SK-N-SH (cell line): ENCODE results near the gene BCL11A. TPM values are rescaled to one million over a fixed set of nuclear protein-coding genes. Genes with fewer than 3 reads are reported as not detected.

Source experiments
- CTCF ChIA-PET: fragments of 300-600, 350-600 bp; formaldehyde crosslinking; extraction: SDS; loops from one replicate; lab custom pipeline; 2021; lab: Yijun Ruan, JAX
- POLR2A ChIA-PET: fragments of 350-600 bp; sonication (Branson Sonifier 250); formaldehyde crosslinking; extraction: SDS; loops from one replicate; lab custom pipeline; 2020; ENCODE audit warnings: antibody characterized with exemption, inconsistent platforms; lab: Yijun Ruan, JAX
- DNase-seq: peaks from one replicate; pipeline ENCODE4 v3.0.0; 2012
- H2AFZ ChIP-seq: fragments of 200-600 bp; sonication (generic); 2 replicates; pipeline ENCODE4 v1.8.1; 2016; ENCODE audit warnings: antibody characterized with exemption, mild to moderate bottlenecking, low read depth
- H3F3A ChIP-seq: fragments of 200-600 bp; sonication (generic); replicated peaks from 2 replicates; pipeline ENCODE3; 2016; ENCODE audit warnings: antibody characterized with exemption, mild to moderate bottlenecking; ENCODE audit not compliant: insufficient read depth
- H3K27ac ChIP-seq, 2 experiments: fragments of 200-500 bp in 1 of 2; fragments of 200-600 bp in 1 of 2; sonication (Bioruptor generic) in 1 of 2; sonication (generic), shearing (Covaris generic) in 1 of 2; 2 replicates each; pipeline versions ENCODE4 v1.5.1 to v1.6.1; 2014 to 2016; ENCODE audit warnings: low read depth in 2 of 2, inconsistent platforms in 1 of 2, low read length in 1 of 2, mild to moderate bottlenecking in 1 of 2, mixed read lengths in 1 of 2
- H3K27me3 ChIP-seq: fragments of 200-600 bp; sonication (generic), shearing (Covaris generic); 2 replicates; pipeline ENCODE4 v1.6.1; 2016; ENCODE audit warnings: mixed run types; ENCODE audit not compliant: insufficient read depth
- H3K36me3 ChIP-seq, 2 experiments: fragments of 200-500 bp in 1 of 2; fragments of 200-600 bp in 1 of 2; sonication (Bioruptor generic) in 1 of 2; sonication (generic) in 1 of 2; replicated peaks in 1 of 2; 2 replicates each; pipeline versions ENCODE3 to v1.5.1; 2014 to 2016; ENCODE audit warnings: low read length in 1 of 2, mild to moderate bottlenecking in 1 of 2; ENCODE audit not compliant: insufficient read depth in 2 of 2, control insufficient read depth in 1 of 2
- H3K4me1 ChIP-seq, 2 experiments: fragments of 200-500 bp in 1 of 2; fragments of 200-600 bp in 1 of 2; sonication (Bioruptor generic) in 1 of 2; sonication (generic), shearing (Covaris generic) in 1 of 2; 2 replicates each; pipeline versions ENCODE4 v1.5.1 to v1.6.1; 2014 to 2016; ENCODE audit warnings: low read depth in 1 of 2, low read length in 1 of 2, mixed run types in 1 of 2; ENCODE audit not compliant: insufficient read depth in 2 of 2, control insufficient read depth in 1 of 2
- H3K4me2 ChIP-seq: fragments of 200-600 bp; sonication (generic), shearing (Covaris generic); 2 replicates; pipeline ENCODE4 v1.6.1; 2017; ENCODE audit warnings: mixed run types
- H3K4me3 ChIP-seq, 2 experiments: fragments of 200-500 bp in 1 of 2; fragments of 200-600 bp in 1 of 2; sonication (Bioruptor generic) in 1 of 2; sonication (generic), shearing (Covaris generic) in 1 of 2; 2 replicates each; pipeline versions ENCODE4 v1.5.1 to v1.8.1; 2014 to 2016; ENCODE audit warnings: low read depth in 2 of 2, inconsistent platforms in 1 of 2, low read length in 1 of 2, mild to moderate bottlenecking in 1 of 2, mixed read lengths in 1 of 2, moderate library complexity in 1 of 2
- H3K79me2 ChIP-seq: fragments of 200-600 bp; sonication (generic); 2 replicates; pipeline ENCODE4 v1.8.1; 2017; ENCODE audit warnings: mild to moderate bottlenecking; ENCODE audit not compliant: insufficient read depth
- H3K9ac ChIP-seq: fragments of 200-600 bp; sonication (generic); 2 replicates; pipeline ENCODE4 v1.6.1; 2017; ENCODE audit warnings: mixed run types
- H3K9me2 ChIP-seq: fragments of 200-600 bp; sonication (generic); 2 replicates; pipeline ENCODE4 v1.6.1; 2017; ENCODE audit warnings: mixed run types
- H3K9me3 ChIP-seq: fragments of 200-600 bp; sonication (generic); 2 replicates; pipeline ENCODE4 v1.6.1; 2017; ENCODE audit warnings: mixed run types, mild to moderate bottlenecking, moderate library complexity
- H4K20me1 ChIP-seq: fragments of 200-600 bp; sonication (generic); 2 replicates; pipeline ENCODE4 v1.6.1; 2017; ENCODE audit warnings: mild to moderate bottlenecking, mixed run types; ENCODE audit not compliant: insufficient read depth
- ELF1 ChIP-seq: IDR thresholded peaks from 2 replicates; pipeline ENCODE4 v1.4.0; 2012
- EZH2phosphoT487 ChIP-seq: fragments of 200-600 bp; sonication (generic); IDR thresholded peaks from 2 replicates; pipeline ENCODE4 v1.6.1; 2017; ENCODE audit warnings: low read depth, mixed run types, mild to moderate bottlenecking, antibody characterized with exemption, moderate library complexity, borderline replicate concordance
- FOXM1 ChIP-seq: IDR thresholded peaks from 2 replicates; pipeline ENCODE4 v1.4.0; 2012; ENCODE audit warnings: low read depth, mild to moderate bottlenecking
- MAX ChIP-seq: IDR thresholded peaks from 2 replicates; pipeline ENCODE4 v1.4.0; 2012; ENCODE audit warnings: low read depth
- NFIC ChIP-seq: IDR thresholded peaks from 2 replicates; pipeline ENCODE4 v1.4.0; 2012; ENCODE audit warnings: borderline replicate concordance
- POLR2AphosphoS5 ChIP-seq: IDR thresholded peaks from 2 replicates; pipeline ENCODE4 v1.6.1; 2012; ENCODE audit warnings: low read depth, low read length
- RAD21 ChIP-seq: IDR thresholded peaks from 2 replicates; pipeline ENCODE4 v1.6.1; 2012; ENCODE audit warnings: mild to moderate bottlenecking, low read length
- RFX5 ChIP-seq: IDR thresholded peaks from 2 replicates; pipeline ENCODE4 v1.6.1; 2012; ENCODE audit warnings: mild to moderate bottlenecking, improper control_type of control experiment, low read length
- RXRA ChIP-seq: IDR thresholded peaks from 2 replicates; pipeline ENCODE4 v1.4.0; 2012; ENCODE audit warnings: low read depth, mild to moderate bottlenecking, borderline replicate concordance
- SIN3A ChIP-seq: IDR thresholded peaks from 2 replicates; pipeline ENCODE4 v1.6.1; 2012; ENCODE audit warnings: low read depth, mild to moderate bottlenecking, low read length, moderate library complexity, borderline replicate concordance
- SMC3 ChIP-seq: IDR thresholded peaks from 2 replicates; pipeline ENCODE4 v1.6.1; 2012; ENCODE audit warnings: low read depth, low read length, improper control_type of control experiment
- TAF1 ChIP-seq: IDR thresholded peaks from 2 replicates; pipeline ENCODE4 v1.6.1; 2012; ENCODE audit warnings: low read depth, mild to moderate bottlenecking, low read length, moderate library complexity, borderline replicate concordance
- TCF12 ChIP-seq: IDR thresholded peaks from 2 replicates; pipeline ENCODE4 v1.4.0; 2012
- TEAD4 ChIP-seq: IDR thresholded peaks from 2 replicates; pipeline ENCODE4 v1.4.0; 2012; ENCODE audit warnings: mild to moderate bottlenecking, borderline replicate concordance; ENCODE audit not compliant: insufficient read depth
- USF1 ChIP-seq: IDR thresholded peaks from 2 replicates; pipeline ENCODE4 v1.4.0; 2012; ENCODE audit warnings: low read depth, borderline replicate concordance
- WGBS: methylation state at CpG from one replicate; pipeline ENCODE4 v1.1.6; 2017; ENCODE audit warnings: low lambda C conversion rate; 5-methylcytosine and 5-hydroxymethylcytosine counted together
- polyA plus RNA-seq, 3 experiments: library from polyadenylated mRNA; depleted of rRNA; stranded (reverse); fragments of >200 nt; gene quantifications; 2 replicates each; pipeline ENCODE4 v1.2.3, GENCODE V29; 2012
- TF ChIP-seq, protein P1 (sequence below): IDR thresholded peaks from 2 replicates; pipeline ENCODE4 v1.6.1; 2012; ENCODE audit warnings: mild to moderate bottlenecking, low read depth, low read length, moderate library complexity

The BCL11A gene
- polyA plus RNA-seq, 1 of the 3 experiments (the other 2 are of a cell fraction): 1.9 TPM

DNA sequence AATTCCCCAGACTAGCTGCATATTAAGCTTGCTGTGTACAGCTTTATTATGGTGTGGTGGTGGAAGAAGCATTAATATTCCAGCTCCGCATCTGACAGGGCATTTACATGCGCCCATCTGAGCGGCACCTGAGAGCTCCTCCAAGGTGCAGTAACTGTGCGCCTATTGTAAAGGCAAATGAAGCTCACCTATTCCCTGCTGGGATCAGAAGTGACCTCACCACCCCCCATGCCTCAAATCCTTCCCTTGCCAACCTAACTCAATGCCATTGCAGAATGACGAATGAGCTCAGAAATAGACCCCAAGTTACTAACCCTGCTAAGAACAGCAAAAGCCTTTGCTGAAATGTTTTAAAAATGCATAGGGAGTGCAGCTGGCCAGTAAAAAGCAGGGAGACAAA is 14.3 kb downstream of the BCL11A start:
- Histone ChIP-seq H3K4me1 (no peaks in the 10 kb centered on the region), H3K27me3 (no peaks in the 10 kb centered on the region), H3F3A (no peaks in the 10 kb centered on the region), H3K9ac (no peak overlapping the region), H3K27ac (no peak overlapping the region), H3K79me2 (no peaks in the 10 kb centered on the region), H3K9me2 (no peaks in the 10 kb centered on the region), H4K20me1 (no peaks in the 10 kb centered on the region), H2AFZ (no peak overlapping the region), H3K9me3 (no peaks in the 10 kb centered on the region), H3K36me3 (peaks cover 0 to 16% of the 10 kb centered on the region in 2 experiments), H3K4me3 (no peak overlapping the region), H3K4me2 (no peak overlapping the region)
- 91% methylated on average over 5 of the region's 5 CpGs for WGBS
- CTCF ChIA-PET: interaction anchor here (0.8 to 3.6 kb wide), 6 partner anchors 11 to 1777 kb away, joined by 3 to 20 read pairs (median 3); partner anchors contain the start of gene BCL11A
- DNase-seq: no peak
- POLR2A ChIA-PET: no interaction called here
- TF ChIP-seq SIN3A (no peak), EZH2phosphoT487 (no peak), MAX (no peak), USF1 (no peak), SMC3 (no peak), TAF1 (no peak), TEAD4 (no peak), RFX5 (no peak), ELF1 (no peak), FOXM1 (no peak), TCF12 (no peak), NFIC (no peak), RXRA (no peak), POLR2AphosphoS5 (no peak), RAD21 (no peak)
- TF ChIP-seq, protein P1, sequence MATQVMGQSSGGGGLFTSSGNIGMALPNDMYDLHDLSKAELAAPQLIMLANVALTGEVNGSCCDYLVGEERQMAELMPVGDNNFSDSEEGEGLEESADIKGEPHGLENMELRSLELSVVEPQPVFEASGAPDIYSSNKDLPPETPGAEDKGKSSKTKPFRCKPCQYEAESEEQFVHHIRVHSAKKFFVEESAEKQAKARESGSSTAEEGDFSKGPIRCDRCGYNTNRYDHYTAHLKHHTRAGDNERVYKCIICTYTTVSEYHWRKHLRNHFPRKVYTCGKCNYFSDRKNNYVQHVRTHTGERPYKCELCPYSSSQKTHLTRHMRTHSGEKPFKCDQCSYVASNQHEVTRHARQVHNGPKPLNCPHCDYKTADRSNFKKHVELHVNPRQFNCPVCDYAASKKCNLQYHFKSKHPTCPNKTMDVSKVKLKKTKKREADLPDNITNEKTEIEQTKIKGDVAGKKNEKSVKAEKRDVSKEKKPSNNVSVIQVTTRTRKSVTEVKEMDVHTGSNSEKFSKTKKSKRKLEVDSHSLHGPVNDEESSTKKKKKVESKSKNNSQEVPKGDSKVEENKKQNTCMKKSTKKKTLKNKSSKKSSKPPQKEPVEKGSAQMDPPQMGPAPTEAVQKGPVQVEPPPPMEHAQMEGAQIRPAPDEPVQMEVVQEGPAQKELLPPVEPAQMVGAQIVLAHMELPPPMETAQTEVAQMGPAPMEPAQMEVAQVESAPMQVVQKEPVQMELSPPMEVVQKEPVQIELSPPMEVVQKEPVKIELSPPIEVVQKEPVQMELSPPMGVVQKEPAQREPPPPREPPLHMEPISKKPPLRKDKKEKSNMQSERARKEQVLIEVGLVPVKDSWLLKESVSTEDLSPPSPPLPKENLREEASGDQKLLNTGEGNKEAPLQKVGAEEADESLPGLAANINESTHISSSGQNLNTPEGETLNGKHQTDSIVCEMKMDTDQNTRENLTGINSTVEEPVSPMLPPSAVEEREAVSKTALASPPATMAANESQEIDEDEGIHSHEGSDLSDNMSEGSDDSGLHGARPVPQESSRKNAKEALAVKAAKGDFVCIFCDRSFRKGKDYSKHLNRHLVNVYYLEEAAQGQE: no peak
